Sigmoid colon (tissue), 7 donors: ENCODE results near the gene HNRNPLL. TPM values are rescaled to one million over a fixed set of nuclear protein-coding genes. Genes with fewer than 3 reads are reported as not detected.

Source experiments
- DNase-seq: peaks from one replicate; pipeline ENCODE4 v3.0.0-alpha.2; 2019
- H3K27ac ChIP-seq, 4 donors: fragments of 200-600 bp; sonication (generic); one replicate each; pipeline ENCODE4 v1.5.1; 2016 to 2019; ENCODE audit warnings: mild to moderate bottlenecking in 1 of 4
- H3K27me3 ChIP-seq, 3 donors: fragments of 200-600 bp; sonication (generic); one replicate each; pipeline ENCODE4 v1.5.1; 2019; ENCODE audit warnings: mild to moderate bottlenecking in 1 of 3
- H3K36me3 ChIP-seq, 4 donors: fragments of 200-600 bp; sonication (generic); one replicate each; pipeline ENCODE4 v1.5.1; 2016 to 2019
- H3K4me1 ChIP-seq, 4 donors: fragments of 200-600 bp; sonication (generic); one replicate each; pipeline ENCODE4 v1.5.1; 2017 to 2019
- H3K4me3 ChIP-seq, 4 donors: fragments of 200-600 bp; sonication (generic); one replicate each; pipeline ENCODE4 v1.5.1; 2017 to 2019; ENCODE audit warnings: mild to moderate bottlenecking in 2 of 4, moderate library complexity in 1 of 4
- H3K9me3 ChIP-seq, 4 donors: fragments of 200-600 bp in 3 of 4; sonication (generic) in 3 of 4; one replicate each; pipeline versions ENCODE4 v1.5.1 to v1.6.1; 2013 to 2019
- CTCF ChIP-seq, 4 experiments: fragments of 450-650 bp in 3 of 4; fragments of 200-600 bp in 1 of 4; IDR thresholded peaks; one replicate each; pipeline ENCODE4 v1.5.1; 2016 to 2019; ENCODE audit warnings: antibody characterized with exemption in 4 of 4, mild to moderate bottlenecking in 3 of 4, moderate library complexity in 2 of 4
- EP300 ChIP-seq, 4 donors: sonication (generic); formaldehyde crosslinking; IDR thresholded peaks; one replicate each; pipeline ENCODE4 v1.6.1; 2017; ENCODE audit warnings: antibody characterized with exemption in 4 of 4
- POLR2A ChIP-seq, 2 donors: fragments of 450-650 bp; IDR thresholded peaks; one replicate each; pipeline ENCODE4 v1.6.1; 2016; ENCODE audit warnings: antibody characterized with exemption in 2 of 2, mild to moderate bottlenecking in 2 of 2, moderate library complexity in 2 of 2
- POLR2AphosphoS5 ChIP-seq, 4 donors: sonication (generic); formaldehyde crosslinking; IDR thresholded peaks; one replicate each; pipeline ENCODE4 v1.6.1; 2017; ENCODE audit warnings: antibody characterized with exemption in 4 of 4
- WGBS, 2 donors: extraction: QIAGEN DNeasy Blood & Tissue Kit; methylation state at CpG; one replicate each; pipeline ENCODE4 v1.1.7; 2013; 5-methylcytosine and 5-hydroxymethylcytosine counted together
- intact Hi-C: fragments of 100-400 bp; cut with DNase I; formaldehyde crosslinking; loops from one replicate; pipeline ENCODE4 v1.15.1; 2023
- polyA plus RNA-seq, 3 donors: library from polyadenylated mRNA; stranded (reverse); fragments of 200-250 nt; gene quantifications; one replicate each; pipeline ENCODE4 v1.2.3, GENCODE V29; 2013
- total RNA-seq, 4 donors: library from RNA; depleted of rRNA; stranded (reverse); fragments of >200 nt; gene quantifications; one replicate each; pipeline ENCODE4 v1.1.0, GENCODE V29; 2016
- donor health status: healthy with polysubstance abuse.
- donor health status: Bipolar disorder and iron deficiency.
- donor health status: healthy.

Gene HNRNPLL
- total and polyA plus RNA-seq, 7 donors, result 16.1 to 82.0 (median 63.7) TPM

GRCh38 chr2:38619458-38620164 is 16.9 kb upstream of the HNRNPLL start:
- no peak for DNase-seq
- 60 to 78% methylated on average over 4 of the region's 4 CpGs for WGBS, 2 donors
- H3K27me3 ChIP-seq, result no peaks in the 10 kb centered on the region
- no peaks in the 10 kb centered on the region for H3K36me3 ChIP-seq
- no peaks in the 10 kb centered on the region for H3K9me3 ChIP-seq
- intact Hi-C loops, result no loop called here
- peaks cover 0 to 16% (median 13%) of the 10 kb centered on the region in 4 donors for H3K4me1 ChIP-seq
- H3K27ac ChIP-seq, result peak overlapping the region in 1 of 4 donors; percentile 37
- no peak for TF ChIP-seq POLR2AphosphoS5 (IDR thresholded peaks at IDR 0.05)
- TF ChIP-seq POLR2A (IDR thresholded peaks at IDR 0.05), result no peak
- TF ChIP-seq EP300 (IDR thresholded peaks at IDR 0.05), result no peak
- TF ChIP-seq CTCF (IDR thresholded peaks at IDR 0.05), result no peak
- no peak overlapping the region for H3K4me3 ChIP-seq

- H3K36me3 ChIP-seq, result no peaks in the 10 kb centered on the region
- DNase-seq, result no peak
- H3K4me3 ChIP-seq, result no peak overlapping the region
- H3K27me3 ChIP-seq, result no peaks in the 10 kb centered on the region
- TF ChIP-seq POLR2A (IDR thresholded peaks at IDR 0.05), result no peak
- no peak for TF ChIP-seq EP300 (IDR thresholded peaks at IDR 0.05)
- TF ChIP-seq POLR2AphosphoS5 (IDR thresholded peaks at IDR 0.05), result no peak
- TF ChIP-seq CTCF (IDR thresholded peaks at IDR 0.05), result no peak
- intact Hi-C loops, result no loop called here
- H3K27ac ChIP-seq, result no peak overlapping the region
- WGBS, 2 donors, result 93 to 94% methylated on average over 3 of the region's 3 CpGs
- H3K9me3 ChIP-seq, result no peaks in the 10 kb centered on the region
- peaks cover 0 to 16% (median 13%) of the 10 kb centered on the region in 4 donors for H3K4me1 ChIP-seq
These were observed 14.6 kb upstream of the HNRNPLL start for GRCh38 chr2:38617301-38617700.

GRCh38 chr2:38615237-38615636 is 12.5 kb upstream of the HNRNPLL start:
- intact Hi-C loops, result no loop called here
- TF ChIP-seq CTCF (IDR thresholded peaks at IDR 0.05) (no peak), POLR2AphosphoS5 (IDR thresholded peaks at IDR 0.05) (no peak), EP300 (IDR thresholded peaks at IDR 0.05) (no peak), POLR2A (IDR thresholded peaks at IDR 0.05) (no peak)
- no peak for DNase-seq
- no peaks in the 10 kb centered on the region for H3K36me3 ChIP-seq
- 66 to 84% methylated on average over 1 of the region's 1 CpG for WGBS, 2 donors
- no peaks in the 10 kb centered on the region for H3K9me3 ChIP-seq
- peaks cover 0 to 12% (median 9%) of the 10 kb centered on the region in 4 donors for H3K4me1 ChIP-seq
- H3K27me3 ChIP-seq, result no peaks in the 10 kb centered on the region
- H3K4me3 ChIP-seq, result no peak overlapping the region
- H3K27ac ChIP-seq, result no peak overlapping the region

- intact Hi-C loops, result no loop called here
- H3K27me3 ChIP-seq, result no peaks in the 10 kb centered on the region
These were observed 11.1 kb upstream of the HNRNPLL start for GRCh38 chr2:38613849-38614213.

More at GRCh38 chr2:38613849-38614213, 11.1 kb upstream of the HNRNPLL start:
- 64 to 88% methylated on average over 3 of the region's 3 CpGs for WGBS, 2 donors
- no peak for DNase-seq
- H3K27ac ChIP-seq, result no peak overlapping the region
- H3K36me3 ChIP-seq, result no peaks in the 10 kb centered on the region
- no peaks in the 10 kb centered on the region for H3K9me3 ChIP-seq
- no peak overlapping the region for H3K4me3 ChIP-seq
- H3K4me1 ChIP-seq, result no peaks in the 10 kb centered on the region
- TF ChIP-seq POLR2AphosphoS5 (IDR thresholded peaks at IDR 0.05) (no peak), POLR2A (IDR thresholded peaks at IDR 0.05) (no peak), EP300 (IDR thresholded peaks at IDR 0.05) (no peak), CTCF (IDR thresholded peaks at IDR 0.05) (no peak)
